NCI-H69 (cell line): ENCODE measurements around the gene CIAO2B.
"Not testable (repeated sequence)": the region's sequence is repeated elsewhere in the genome, so short reads cannot be mapped to it uniquely, and the experiment has no call there.

ENCODE experiments used
- DNase-seq: peaks from one replicate; lab custom pipeline; 2025; lab: John Stamatoyannopoulos, UW

CIAO2B gene

DNA sequence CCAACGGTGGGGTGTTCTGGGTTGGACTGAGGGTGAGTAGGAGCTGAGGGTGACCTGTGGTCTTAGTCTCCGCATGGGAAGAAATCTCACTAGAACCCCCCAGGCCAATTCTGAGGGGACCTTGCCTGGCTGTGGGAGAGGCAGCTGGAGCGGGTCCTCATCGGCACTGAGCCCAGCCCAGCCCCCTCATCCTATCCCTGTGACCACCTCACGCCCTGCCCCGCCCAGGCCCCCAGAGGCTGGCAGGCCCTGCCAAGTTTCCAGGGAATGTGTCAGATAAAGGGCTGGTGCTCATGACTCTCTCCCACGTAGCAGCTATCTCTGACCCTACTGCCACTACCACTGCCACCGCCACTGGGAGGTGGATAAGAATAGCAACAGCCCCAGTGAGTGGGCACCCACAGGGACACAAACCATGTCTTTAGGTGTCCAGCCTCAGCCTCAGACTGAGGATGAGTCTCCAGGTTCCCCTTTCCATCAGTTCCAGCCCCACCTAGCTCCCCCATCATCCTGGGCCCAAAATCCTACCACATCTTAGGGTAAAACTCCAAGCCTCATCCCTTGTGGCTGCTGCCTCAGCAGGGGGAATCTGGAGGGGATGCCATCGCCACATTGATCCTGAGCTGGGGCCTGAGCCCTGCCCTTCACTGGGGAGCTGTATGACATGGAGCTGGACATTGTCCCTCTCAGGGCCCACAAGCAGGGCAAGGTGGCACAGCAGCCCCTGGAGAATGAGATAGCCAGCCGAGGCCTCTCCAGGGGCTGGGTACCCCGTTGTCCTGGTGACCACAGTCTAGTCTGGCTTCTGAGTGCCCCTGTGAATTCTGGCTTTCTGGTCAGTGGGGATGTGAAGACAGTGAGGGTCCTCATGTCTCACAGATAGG is 30.4 kb downstream of the CIAO2B start:
- no peak for DNase-seq

DNA sequence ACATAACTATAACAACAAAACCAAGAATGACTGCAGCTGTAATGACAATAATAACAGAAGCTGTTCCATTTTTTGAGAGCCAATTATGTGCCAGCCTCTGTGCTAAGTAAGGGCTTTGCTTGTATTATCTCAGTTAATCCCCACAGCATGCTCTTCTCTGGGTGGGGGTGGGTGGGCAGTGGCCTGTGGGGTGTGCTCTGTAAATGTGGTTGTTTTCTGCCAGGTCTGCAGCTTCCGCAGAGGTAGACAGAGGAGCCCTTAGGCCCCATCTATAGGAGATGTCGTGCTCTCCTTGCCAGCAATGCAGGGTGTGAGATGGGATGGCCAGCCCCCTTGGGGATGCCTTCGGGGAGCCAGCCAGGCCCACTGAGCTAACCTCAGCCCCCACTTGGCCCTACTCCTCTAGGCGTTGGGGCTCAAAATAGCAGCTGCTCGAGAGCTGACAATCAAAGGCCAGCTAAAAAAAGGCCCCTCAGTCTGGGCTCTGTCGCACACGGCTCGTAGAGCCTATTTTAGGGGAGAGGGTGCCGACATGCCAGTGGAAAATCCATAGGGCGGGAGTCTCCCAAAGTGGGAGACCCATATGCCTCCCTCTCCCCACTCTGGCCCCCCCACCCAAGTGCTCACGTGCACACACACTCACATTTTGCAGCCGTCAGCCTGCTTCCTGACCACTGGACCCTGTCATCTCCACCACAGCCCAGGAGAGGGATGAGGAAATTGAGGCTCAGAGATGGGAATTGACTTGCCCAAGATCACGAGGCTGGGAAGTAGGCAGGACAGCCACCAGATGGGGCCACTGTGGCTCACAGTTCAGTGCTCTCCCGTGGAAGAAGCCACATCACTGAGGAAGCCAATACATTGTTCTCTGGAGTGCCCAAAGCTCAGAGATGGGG is 31.3 kb downstream of the CIAO2B start:
- DNase-seq: no peak

DNA sequence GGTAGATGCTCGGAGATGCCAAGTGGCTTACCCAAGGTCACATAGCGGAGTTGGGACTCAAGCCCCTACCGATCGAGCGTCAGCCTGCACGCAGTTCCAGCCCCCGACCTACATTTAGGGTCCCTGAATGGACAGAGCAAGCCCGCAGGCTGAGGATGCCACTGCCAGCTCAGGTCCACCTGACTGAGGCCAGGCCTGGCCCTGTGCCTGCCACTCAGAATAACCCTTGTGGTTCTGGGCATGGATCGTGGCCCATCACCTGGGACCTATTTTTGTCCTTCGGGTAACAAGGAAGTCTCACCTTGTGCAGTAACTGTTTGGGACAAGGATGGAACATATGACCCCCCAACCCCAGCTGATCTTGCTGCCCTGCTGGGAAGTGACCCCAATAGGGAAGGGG is 32.6 kb downstream of the CIAO2B start:
- DNase-seq: no peak

- no peak for DNase-seq
These were observed 33.3 kb downstream of the CIAO2B start for GRCh38 chr16:66900721-66901441.

DNA sequence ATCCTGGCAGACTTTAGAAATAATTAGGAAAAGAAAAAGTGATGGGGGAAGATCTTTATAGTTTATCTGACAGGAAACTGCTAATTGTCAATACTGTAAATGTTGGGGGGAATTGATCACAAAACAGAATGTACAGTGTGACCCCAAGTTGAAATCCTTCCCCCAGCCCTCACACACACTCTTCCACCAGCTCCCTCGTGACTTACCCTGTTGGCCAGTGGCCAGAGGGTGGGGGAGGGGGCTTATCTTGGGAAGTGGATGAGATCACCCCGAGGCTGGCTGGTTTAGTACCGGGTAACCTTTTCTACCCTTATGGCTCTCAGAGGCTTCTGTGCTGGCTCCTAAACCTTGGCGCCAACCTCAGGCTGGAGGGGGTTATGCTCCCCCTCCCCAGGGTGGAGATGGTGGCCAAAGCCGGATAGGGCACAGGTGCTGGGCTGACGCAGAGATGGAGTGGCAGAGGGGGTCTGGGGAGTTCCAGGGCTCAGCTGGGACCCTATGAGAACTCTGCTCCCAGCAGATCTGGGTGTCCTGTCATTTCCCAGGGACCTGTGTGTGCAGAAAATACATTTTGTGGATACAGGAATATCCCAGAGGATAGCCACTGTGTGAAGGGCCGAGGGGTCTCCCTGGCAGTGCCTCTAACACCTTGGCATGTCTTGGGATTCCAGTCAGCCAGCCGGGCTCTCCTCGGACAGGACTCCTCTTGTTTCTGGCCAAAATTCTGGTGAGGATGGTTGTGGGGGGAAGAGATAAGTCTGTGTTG is 34.1 kb downstream of the CIAO2B start:
- peak; percentile 62 for DNase-seq

DNA sequence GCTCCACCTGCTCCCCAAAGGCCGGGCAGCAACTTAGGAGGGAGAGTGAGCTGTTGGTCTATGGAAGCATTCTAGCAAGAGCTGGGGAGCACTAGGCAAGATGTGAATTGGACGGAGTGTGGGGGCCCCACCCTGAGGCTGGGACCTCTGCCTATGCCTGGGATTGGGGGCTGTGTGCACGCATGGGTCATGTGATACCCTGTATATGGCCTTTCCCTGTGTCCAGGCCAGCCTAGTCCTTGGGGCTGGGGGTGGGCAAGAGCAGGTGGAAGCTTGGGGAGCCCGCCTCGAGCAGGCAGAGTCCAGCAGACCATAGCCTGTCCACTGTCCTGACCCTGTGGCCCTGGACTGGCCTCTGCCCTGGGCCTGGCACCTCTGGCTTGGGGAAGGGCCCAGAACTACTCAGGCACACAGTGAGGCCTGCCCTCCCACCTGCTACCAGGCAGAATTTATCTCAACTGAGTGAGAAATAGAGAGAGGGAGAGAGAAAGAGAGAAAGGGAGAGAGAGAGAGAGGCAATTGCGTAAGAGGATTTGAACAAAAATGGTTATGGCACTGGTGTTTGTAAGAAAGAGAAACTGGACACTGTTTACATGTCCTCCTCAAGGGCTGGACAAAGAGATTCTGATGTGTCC is 34.8 kb downstream of the CIAO2B start:
- no peak for DNase-seq

GRCh38 chr16:66898933-66899309 is 35.3 kb downstream of the CIAO2B start:
- no peak for DNase-seq

GRCh38 chr16:66898207-66898606 is 36.0 kb downstream of the CIAO2B start:
- no peak for DNase-seq

DNA sequence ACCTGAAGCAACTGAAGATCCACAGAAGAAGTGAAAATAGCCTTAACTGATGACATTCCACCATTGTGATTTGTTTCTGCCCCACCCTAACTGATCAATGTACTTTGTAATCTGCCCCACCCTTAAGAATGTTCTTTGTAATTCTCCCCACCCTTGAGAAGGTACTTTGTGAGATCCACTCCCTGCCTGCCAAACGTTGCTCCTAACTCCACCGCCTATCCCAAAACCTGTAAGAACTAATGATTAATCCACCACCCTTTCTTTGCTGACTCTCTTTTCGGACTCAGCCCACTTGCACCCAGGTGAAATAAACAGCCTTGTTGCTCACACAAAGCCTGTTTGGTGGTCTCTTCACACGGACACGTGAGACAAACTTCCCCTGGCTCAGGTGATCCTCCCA is 37.5 kb downstream of the CIAO2B start:
- not testable (repeated sequence) for DNase-seq

- no peak for DNase-seq
These were observed 38.2 kb downstream of the CIAO2B start for GRCh38 chr16:66895999-66896398.

DNA sequence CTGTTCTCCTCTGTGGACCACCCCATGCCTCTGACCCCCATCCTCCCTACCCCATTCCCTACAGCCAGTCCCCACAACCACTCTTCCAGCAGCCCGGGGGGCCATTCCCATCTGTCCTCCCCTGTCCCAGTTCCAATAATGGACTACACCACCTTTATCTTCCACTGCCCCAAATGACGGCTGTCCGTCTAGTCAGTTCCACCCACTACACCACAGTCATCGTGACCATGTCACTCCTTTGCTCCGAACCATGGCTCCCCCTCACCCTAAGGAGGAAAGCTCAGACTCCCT is 38.6 kb downstream of the CIAO2B start:
- no peak for DNase-seq

- DNase-seq: peak; percentile 64
These were observed 39.1 kb downstream of the CIAO2B start for GRCh38 chr16:66894948-66895688.

DNA sequence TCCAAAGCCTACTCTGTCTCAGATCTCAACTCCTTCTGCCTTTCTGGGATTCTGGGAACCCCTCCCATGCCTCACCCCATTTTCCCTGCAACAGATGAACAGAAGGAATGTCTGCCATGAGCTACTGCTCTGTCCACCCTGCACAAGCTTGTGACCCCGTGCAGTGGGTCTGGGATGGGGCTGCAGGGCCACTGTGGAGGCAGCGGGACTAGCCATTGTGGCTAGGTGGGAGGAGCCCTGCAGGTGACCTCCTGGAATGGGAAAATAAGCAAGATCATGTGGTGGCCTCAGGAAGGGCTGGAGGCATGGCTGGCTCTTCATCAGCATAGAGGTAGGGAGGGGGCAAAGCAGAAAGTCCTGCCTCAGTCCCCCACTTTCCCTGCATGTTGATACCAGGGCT is 40.1 kb downstream of the CIAO2B start:
- no peak for DNase-seq

DNA sequence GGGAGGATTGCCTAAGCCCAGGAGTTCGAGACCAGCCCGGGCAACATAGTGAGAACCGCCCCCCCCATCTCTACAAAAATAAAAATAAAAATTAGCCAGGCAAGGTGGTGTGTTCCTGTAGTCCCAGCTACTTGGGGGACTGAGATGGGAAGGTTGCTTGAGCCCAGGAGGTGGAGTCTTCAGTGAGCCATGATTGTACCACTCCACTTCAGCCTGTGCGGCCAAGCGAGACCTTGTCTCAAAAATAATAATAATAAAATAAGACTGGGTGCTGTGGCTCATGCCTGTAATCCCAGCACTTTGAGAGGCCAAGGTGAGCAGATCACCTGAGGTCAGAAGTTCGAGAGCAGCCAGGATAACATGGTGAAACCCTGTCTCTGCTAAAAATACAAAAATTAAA is 42.4 kb downstream of the CIAO2B start:
- no peak for DNase-seq

GRCh38 chr16:66891360-66891759 is 42.8 kb downstream of the CIAO2B start:
- DNase-seq: no peak

- no peak for DNase-seq
These were observed 43.4 kb downstream of the CIAO2B start for GRCh38 chr16:66890799-66891198.

DNA sequence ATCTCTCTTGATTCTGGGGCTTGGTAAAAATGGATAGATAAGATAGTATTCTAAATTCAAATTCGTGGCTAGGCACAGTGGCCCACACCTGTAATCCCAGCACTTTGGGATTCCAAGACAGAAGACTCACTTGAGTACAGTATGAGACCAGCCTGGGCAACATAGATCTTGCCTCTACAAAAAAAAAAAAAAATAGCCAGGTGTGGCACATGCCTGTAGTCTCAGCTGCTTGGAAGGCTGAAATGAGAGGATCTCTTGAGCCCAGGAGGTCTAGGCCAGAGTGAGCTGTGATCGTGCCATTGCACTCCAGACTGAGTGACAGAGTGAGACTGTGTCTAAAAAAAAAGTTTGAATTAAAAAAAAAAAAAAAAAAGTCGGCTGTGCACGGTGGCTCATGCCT is 44.6 kb downstream of the CIAO2B start:
- no peak for DNase-seq

- no peak for DNase-seq
These were observed 45.3 kb downstream of the CIAO2B start for GRCh38 chr16:66888647-66889615.

DNA sequence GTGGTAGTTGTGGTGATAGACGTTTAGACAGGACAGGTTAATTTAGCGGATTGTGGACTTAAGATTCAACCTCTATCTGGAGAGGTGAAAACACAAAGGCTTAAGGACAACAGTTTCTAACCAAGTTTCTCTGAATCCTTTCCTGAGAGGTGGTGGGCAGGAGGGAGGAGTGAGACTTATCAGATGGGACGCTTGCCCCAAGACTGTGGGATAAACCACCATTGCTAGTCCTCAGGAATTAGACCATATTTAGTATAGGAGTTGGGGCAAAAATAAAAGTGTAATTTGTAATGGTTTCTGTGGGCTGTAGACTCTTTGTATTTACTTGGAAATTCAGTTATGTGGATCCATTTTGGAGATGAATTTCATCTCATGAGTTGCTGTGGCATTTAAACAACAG is 47.3 kb downstream of the CIAO2B start:
- DNase-seq: no peak
